Measurements from ENCODE around the gene EXOC5.

GRCh38 chr14:57246933-57247657 is 21.6 kb downstream of the EXOC5 start:
- TF ChIP-seq ELF4 (IDR thresholded peaks at IDR 0.05) (no peak), BHLHE40 (IDR thresholded peaks at IDR 0.05; ENCODE audit: borderline replicate concordance) (no peak), FOXM1 (IDR thresholded peaks at IDR 0.05; ENCODE audit: borderline replicate concordance) (no peak), SP1 (IDR thresholded peaks at IDR 0.05) (no peak)
